ENCODE results near the gene EP400. TPM values are rescaled to one million over a fixed set of nuclear protein-coding genes. Genes with fewer than 3 reads are reported as not detected.
A peak's percentile ranks its signal among the peaks of the same experiment; 100 is the strongest.
"Not testable (repeated sequence)": the region's sequence is repeated elsewhere in the genome, so short reads cannot be mapped to it uniquely, and the experiment has no call there.

The EP400 gene
- total RNA-seq, 1 donor from 2014 or later: 66.5 TPM

- Mint-ChIP-seq H3K4me3 (peak overlapping the region; percentile 98), H3K9me3 (no peaks in the 10 kb centered on the region), H3K27me3 (no peaks in the 10 kb centered on the region), H3K36me3 (ENCODE audit: low read depth) (peaks cover 28% of the 10 kb centered on the region), H3K27ac (peak overlapping the region; percentile 95), H3K4me1 (peaks cover 26% of the 10 kb centered on the region)
- intact Hi-C loops (cut with micrococcal nuclease): loop anchor here (1.0 kb wide), 1 partner anchor 60 kb away; the partner anchor contains the start of genes DDX51 and NOC4L
- peak; percentile 88 for DNase-seq
Measured at GRCh38 chr12:132084621-132085290, 135.0 kb downstream of the EP400 start.

DNA sequence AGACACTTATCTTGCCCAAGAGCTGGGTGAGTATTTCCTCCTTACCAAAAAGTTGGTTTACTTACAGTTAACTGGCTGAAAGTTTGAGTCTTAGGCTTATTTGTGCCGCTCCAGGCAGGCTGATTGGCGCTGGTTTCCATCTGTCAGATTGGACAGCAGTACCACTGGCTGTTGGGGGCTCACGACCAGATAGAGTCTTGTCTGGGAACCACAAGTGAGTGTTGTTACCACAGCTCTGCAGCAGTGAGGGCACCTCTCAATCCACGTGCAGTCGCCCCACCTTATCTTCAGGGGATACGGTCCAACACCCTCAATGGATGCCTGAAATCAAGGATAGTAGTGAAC is 135.5 kb downstream of the EP400 start:
- no peaks in the 10 kb centered on the region for H3K27me3 Mint-ChIP-seq
- H3K9me3 Mint-ChIP-seq: no peaks in the 10 kb centered on the region
- intact Hi-C loops (cut with micrococcal nuclease): no loop called here
- H3K27ac Mint-ChIP-seq: peak overlapping the region; percentile 95
- H3K4me3 Mint-ChIP-seq: peak overlapping the region; percentile 98
- DNase-seq: peak; percentile 68
- peaks cover 28% of the 10 kb centered on the region for H3K4me1 Mint-ChIP-seq
- H3K36me3 Mint-ChIP-seq (ENCODE audit: low read depth): peaks cover 32% of the 10 kb centered on the region

DNA sequence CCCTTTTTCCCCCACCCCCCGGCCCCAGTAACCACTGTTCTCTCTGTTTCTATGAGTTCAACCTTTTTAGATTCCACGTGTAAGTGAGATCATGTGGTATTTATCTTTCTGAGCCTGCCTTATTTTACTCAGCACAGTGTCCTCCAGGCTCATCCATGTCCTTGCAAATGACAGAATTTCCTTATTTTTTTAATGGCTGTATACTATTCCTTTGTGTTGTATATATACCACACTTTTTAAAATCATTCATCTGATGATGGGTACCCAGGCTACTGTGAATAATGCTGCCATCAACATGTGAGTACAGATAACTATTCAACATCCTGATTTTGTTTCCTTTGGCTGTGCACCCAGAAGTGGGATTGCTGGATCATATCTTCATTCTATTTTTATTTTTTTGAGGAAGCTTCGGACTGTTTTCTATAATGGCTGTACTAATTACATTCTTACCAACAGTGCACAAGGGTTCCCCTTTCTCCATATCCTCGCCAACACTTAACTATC is 139.7 kb downstream of the EP400 start:
- Mint-ChIP-seq H3K9me3 (no peaks in the 10 kb centered on the region), H3K4me3 (no peak overlapping the region), H3K4me1 (peaks cover 25% of the 10 kb centered on the region), H3K36me3 (ENCODE audit: low read depth) (peaks cover 35% of the 10 kb centered on the region), H3K27me3 (no peaks in the 10 kb centered on the region), H3K27ac (no peak overlapping the region)
- intact Hi-C loops (cut with micrococcal nuclease): no loop called here
- no peak for DNase-seq

DNA sequence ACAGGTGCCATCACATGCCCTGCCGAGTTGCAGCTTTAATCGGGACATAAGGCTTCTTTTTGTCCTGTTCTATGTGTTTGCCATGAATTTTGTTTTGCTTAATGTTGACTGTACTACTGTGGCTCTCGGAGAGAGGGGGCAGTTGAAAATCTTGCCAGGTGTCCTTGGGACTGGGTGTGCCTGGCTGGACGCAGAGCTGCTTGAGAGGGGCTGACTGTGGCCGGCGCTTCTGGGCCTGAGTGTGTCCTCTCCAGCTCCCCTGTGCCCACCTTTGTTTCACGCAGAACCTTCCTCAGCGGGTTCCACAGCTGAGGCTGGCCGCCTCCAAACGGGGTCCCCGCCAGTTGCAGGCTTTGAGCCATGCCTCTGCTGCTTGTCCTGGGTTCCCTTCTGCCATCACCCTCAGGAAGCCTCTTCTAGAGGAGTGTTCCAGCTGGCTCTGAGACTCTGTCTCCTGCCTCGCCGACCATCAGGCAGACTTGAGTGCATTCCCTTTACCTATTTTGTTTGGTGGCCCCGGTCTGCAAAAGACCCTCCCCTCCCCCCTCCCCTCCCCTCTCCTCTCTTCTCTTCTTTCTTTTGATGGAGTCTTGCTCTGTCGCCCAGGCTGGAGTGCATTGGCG is 144.6 kb downstream of the EP400 start:
- H3K36me3 Mint-ChIP-seq (ENCODE audit: low read depth): peaks cover 51% of the 10 kb centered on the region
- intact Hi-C loops (cut with micrococcal nuclease): no loop called here
- no peak overlapping the region for H3K27ac Mint-ChIP-seq
- peaks cover 10% of the 10 kb centered on the region for H3K9me3 Mint-ChIP-seq
- H3K4me3 Mint-ChIP-seq: no peak overlapping the region
- DNase-seq: no peak
- peaks cover 23% of the 10 kb centered on the region for H3K4me1 Mint-ChIP-seq
- no peaks in the 10 kb centered on the region for H3K27me3 Mint-ChIP-seq

DNA sequence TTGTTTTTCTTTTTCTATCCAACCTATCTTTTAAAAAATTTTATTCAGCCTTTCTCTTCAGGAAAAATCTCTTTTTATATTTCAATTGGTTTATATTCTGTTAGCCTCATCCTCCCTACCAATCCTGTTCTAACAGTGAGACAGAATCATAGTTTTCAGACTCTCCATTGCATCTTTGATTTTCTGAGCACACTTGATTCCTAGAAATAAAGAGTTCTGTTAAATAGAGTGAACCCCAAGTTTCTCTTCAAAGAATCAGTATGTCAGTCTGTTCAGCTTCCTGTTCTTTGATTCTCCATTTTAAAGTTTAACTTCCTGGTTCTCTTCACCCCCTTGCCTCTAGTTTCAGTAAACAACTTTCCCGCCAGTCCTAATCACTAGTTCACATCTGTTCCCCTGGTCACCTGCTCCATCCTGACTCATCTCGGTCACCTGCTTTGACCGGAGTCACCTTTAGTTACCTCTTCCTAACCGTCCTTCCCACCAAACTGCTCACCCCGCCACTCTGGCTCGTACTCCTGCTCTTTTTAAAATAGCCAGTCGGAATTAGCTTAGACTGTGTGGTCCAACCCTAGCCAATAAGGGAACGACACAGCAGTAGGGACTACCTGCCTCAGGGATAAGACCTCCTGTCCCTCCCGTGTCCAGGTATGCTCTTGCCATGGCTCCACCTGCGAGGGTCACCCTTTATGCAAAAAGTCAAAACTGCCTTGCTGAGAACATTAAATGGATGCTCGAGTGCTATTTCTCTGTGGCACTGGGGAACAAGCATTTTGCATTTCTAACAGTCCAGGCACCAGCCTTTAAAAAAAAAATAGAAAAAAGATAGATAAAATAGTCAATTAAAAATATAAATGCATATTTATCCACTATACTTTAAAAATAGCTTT is 146.0 kb downstream of the EP400 start:
- Mint-ChIP-seq H3K4me1 (peaks cover 19% of the 10 kb centered on the region), H3K27ac (peak overlapping the region; percentile 82), H3K36me3 (ENCODE audit: low read depth) (peaks cover 47% of the 10 kb centered on the region), H3K4me3 (peak overlapping the region; percentile 21), H3K27me3 (no peaks in the 10 kb centered on the region), H3K9me3 (peaks cover 10% of the 10 kb centered on the region)
- intact Hi-C loops (cut with micrococcal nuclease): no loop called here
- DNase-seq: peak; percentile 63

GRCh38 chr12:132099739-132100138 is 150.0 kb downstream of the EP400 start:
- H3K36me3 Mint-ChIP-seq (ENCODE audit: low read depth): peaks cover 43% of the 10 kb centered on the region
- intact Hi-C loops (cut with micrococcal nuclease): no loop called here
- H3K4me1 Mint-ChIP-seq: peaks cover 16% of the 10 kb centered on the region
- no peak overlapping the region for H3K4me3 Mint-ChIP-seq
- DNase-seq: no peak
- H3K27me3 Mint-ChIP-seq: no peaks in the 10 kb centered on the region
- no peak overlapping the region for H3K27ac Mint-ChIP-seq
- H3K9me3 Mint-ChIP-seq: peaks cover 10% of the 10 kb centered on the region

DNA sequence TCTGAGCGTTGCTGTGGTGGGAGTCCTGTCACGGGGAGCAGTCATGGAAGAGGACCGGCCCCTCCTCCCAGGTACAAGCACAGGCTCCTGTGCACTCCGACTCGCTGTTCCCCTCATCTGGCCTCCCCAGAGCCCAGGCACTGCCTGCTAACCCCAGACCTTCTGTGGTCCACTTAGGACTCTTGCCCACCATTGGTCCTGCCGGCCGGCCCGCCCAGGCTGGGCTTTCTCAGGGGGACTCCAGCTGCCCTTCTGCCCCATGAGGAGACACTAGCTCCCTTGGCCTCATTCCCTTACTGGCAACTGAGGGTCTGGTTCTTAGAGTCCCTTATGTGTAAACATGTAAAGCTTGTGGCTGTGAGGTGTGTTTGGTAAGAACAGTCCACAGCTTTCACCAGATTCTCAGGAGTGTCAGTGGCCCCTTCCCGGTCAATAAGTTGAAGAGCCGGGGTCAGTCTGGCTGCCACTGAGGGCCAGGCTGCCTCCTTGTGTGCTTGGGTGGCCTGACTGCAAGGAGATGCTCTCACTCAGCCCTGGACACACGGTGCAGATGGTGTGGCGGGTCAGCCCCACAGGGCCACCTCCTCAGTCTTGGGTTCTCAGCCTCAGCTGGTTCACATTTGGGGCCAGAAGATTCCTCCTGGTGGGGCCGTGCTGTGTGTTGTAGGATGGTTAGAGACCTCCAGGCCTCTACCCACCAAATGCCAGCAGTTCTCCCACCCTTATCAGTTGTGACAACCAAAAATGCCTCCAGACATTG is 150.7 kb downstream of the EP400 start:
- H3K9me3 Mint-ChIP-seq: peaks cover 10% of the 10 kb centered on the region
- intact Hi-C loops (cut with micrococcal nuclease): no loop called here
- H3K27ac Mint-ChIP-seq: no peak overlapping the region
- peaks cover 14% of the 10 kb centered on the region for H3K4me1 Mint-ChIP-seq
- no peak overlapping the region for H3K4me3 Mint-ChIP-seq
- H3K36me3 Mint-ChIP-seq (ENCODE audit: low read depth): peaks cover 40% of the 10 kb centered on the region
- no peak for DNase-seq
- H3K27me3 Mint-ChIP-seq: no peaks in the 10 kb centered on the region

DNA sequence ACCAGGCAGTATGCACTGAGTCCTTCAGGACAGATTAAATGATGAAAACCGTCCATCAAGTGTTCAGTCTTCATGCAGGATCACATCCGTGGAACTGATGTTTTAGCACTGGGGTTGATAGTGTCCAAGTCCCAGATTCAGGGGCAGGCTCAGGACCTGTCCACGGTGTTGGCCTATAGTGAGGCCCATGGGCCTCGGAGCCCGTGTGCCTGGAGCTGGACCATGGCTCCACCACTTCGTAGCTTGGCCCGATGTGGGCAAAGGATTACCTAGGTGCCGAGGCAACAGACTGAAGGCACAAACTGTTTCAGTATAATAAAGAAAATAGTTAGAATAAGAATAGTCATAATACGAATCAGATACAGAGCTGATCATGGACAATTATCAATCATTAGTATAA is 152.6 kb downstream of the EP400 start:
- no peak overlapping the region for H3K4me3 Mint-ChIP-seq
- no peaks in the 10 kb centered on the region for H3K9me3 Mint-ChIP-seq
- H3K4me1 Mint-ChIP-seq: peaks cover 3% of the 10 kb centered on the region
- no peaks in the 10 kb centered on the region for H3K27me3 Mint-ChIP-seq
- H3K27ac Mint-ChIP-seq: no peak overlapping the region
- intact Hi-C loops (cut with micrococcal nuclease): no loop called here
- no peak for DNase-seq
- H3K36me3 Mint-ChIP-seq (ENCODE audit: low read depth): peaks cover 24% of the 10 kb centered on the region

DNA sequence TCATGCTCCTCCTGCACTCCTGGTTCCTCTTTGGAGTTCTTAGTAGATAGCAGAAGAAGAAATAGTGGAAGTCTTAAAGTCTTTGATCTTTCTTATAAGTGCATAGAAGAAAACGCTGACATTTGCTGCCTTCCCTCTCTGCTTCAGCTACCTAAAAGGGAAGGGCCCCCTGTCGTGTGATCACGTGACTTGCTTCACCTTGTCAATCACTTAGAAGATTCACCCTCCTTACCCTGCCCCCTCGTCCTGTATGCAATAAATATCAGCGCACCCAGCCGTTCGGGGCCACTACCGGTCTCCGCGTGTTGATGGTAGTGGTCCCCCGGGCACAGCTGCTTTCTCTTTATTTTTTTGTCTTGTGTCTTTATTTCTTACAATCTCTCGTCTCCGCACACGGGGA is 153.3 kb downstream of the EP400 start:
- H3K4me1 Mint-ChIP-seq; intact Hi-C loops (cut with micrococcal nuclease); DNase-seq; H3K9me3 Mint-ChIP-seq; H3K27me3 Mint-ChIP-seq; H3K4me3 Mint-ChIP-seq; H3K27ac Mint-ChIP-seq: not testable (repeated sequence)
- H3K36me3 Mint-ChIP-seq (ENCODE audit: low read depth): peaks cover 22% of the 10 kb centered on the region

GRCh38 chr12:132103542-132104308 is 154.0 kb downstream of the EP400 start:
- no peak overlapping the region for H3K4me3 Mint-ChIP-seq
- H3K27me3 Mint-ChIP-seq: no peaks in the 10 kb centered on the region
- no peak overlapping the region for H3K27ac Mint-ChIP-seq
- peaks cover 17% of the 10 kb centered on the region for H3K36me3 Mint-ChIP-seq (ENCODE audit: low read depth)
- intact Hi-C loops (cut with micrococcal nuclease): no loop called here
- no peaks in the 10 kb centered on the region for H3K9me3 Mint-ChIP-seq
- H3K4me1 Mint-ChIP-seq: no peaks in the 10 kb centered on the region
- DNase-seq: no peak

DNA sequence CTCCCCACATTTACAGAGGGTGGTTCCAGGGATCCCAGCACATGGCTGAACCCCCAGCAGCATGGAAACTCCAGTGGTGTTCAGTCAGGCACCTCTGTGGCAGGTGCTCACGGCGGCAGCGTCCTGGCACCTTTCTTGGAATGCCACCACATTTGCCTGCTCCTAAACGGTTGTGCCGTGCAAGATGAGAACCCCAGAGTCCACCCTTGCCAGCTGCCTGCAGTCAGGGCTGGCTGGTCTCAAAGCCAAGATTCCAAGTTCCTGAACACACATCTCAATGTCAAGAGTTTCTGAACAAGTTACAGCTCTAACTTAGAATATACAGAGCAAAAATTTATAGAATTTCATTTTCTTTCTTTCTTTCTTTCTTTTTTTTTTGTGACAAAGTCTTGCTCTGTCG is 155.7 kb downstream of the EP400 start:
- Mint-ChIP-seq H3K27me3 (no peaks in the 10 kb centered on the region), H3K27ac (no peak overlapping the region), H3K4me3 (no peak overlapping the region), H3K36me3 (ENCODE audit: low read depth) (peaks cover 10% of the 10 kb centered on the region), H3K9me3 (no peaks in the 10 kb centered on the region), H3K4me1 (no peaks in the 10 kb centered on the region)
- intact Hi-C loops (cut with micrococcal nuclease): no loop called here
- DNase-seq: no peak

- Mint-ChIP-seq H3K27ac (no peak overlapping the region), H3K4me3 (no peak overlapping the region), H3K9me3 (no peaks in the 10 kb centered on the region), H3K36me3 (ENCODE audit: low read depth) (peaks cover 13% of the 10 kb centered on the region), H3K27me3 (no peaks in the 10 kb centered on the region), H3K4me1 (no peaks in the 10 kb centered on the region)
- no peak for DNase-seq
- intact Hi-C loops (cut with micrococcal nuclease): no loop called here
Measured at GRCh38 chr12:132106921-132107320, 157.2 kb downstream of the EP400 start.

Measured in activated CD4-positive, alpha-beta T cell treated with anti-CD3 and anti-CD28 coated beads, Interleukin-2, amount 10 ng/mL, durations not matched to agents 24 days and 14 days (primary cell).